HG02852 (cell line): ENCODE measurements around the gene JPH3.
"Not testable (repeated sequence)": the region's sequence is repeated elsewhere in the genome, so short reads cannot be mapped to it uniquely, and the experiment has no call there.

Experiments
- ATAC-seq: cut with Tn5 transposase; IDR thresholded peaks from one replicate; pipeline ENCODE4 v1.9.1; 2021; ENCODE audit warnings: mild to moderate bottlenecking, moderate library complexity; ENCODE audit not compliant: unreplicated experiment

JPH3 gene

DNA sequence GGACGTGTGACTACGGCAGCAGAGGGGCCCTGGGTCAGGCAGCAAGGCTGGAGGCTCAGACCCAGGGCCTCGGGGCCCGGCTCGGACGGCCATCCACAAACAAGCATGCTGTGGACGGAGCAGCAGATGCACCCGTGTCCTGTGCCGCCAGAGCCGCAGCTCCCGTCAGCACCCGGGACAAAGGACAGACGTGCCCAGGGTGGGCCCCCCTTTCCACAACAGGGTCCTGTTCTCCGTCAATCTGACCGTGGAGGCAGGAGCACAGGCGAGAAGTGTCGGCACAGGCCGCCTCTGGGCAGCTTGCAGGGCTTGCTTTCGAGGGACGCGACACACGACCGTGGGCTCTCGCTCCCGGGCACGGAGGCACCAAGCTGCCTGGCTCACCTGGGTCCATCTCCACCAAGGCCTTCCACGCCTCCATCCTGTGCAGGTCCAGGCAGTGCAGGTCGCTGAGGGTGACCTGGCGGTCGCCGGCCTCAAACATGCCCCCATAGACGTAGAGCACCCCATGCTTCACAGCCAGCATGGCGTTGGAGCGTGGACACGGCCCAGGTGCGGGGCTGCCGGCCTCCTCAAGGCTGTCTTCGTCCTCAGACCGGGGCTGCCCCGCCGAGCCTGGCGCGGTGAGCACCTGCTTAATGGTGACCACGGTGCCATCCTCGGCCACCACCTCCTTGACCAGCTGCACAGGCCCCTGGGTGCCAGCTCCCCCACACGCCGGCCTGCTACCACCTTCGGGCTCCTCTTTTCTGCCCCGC, 106.8 kb downstream of the JPH3 start:
- no peak for ATAC-seq

DNA sequence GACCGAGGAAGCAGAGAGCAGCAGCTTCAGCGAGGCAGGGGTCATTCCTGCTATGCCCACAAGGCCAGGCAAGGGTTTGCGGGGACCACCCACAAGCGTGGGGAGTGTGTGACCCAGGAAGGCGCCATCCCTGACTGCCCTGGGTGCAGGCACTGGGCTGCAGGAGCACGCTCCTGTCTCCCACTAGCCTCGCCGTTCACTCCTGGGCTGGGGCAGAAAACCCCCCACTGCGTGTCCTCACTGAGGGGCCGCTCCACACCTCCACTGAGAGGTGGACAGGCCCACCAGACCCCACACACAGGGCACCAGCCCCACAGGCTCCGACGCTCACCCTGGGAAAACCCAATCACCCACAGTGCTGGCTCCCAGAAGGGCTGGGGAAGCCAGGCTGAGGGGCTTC, 107.4 kb downstream of the JPH3 start:
- ATAC-seq, result no peak

- ATAC-seq, result no peak
Observed at GRCh38 chr16:87710887-87711286, 108.6 kb downstream of the JPH3 start.

GRCh38 chr16:87712184-87712762, 110.0 kb downstream of the JPH3 start:
- no peak for ATAC-seq

DNA sequence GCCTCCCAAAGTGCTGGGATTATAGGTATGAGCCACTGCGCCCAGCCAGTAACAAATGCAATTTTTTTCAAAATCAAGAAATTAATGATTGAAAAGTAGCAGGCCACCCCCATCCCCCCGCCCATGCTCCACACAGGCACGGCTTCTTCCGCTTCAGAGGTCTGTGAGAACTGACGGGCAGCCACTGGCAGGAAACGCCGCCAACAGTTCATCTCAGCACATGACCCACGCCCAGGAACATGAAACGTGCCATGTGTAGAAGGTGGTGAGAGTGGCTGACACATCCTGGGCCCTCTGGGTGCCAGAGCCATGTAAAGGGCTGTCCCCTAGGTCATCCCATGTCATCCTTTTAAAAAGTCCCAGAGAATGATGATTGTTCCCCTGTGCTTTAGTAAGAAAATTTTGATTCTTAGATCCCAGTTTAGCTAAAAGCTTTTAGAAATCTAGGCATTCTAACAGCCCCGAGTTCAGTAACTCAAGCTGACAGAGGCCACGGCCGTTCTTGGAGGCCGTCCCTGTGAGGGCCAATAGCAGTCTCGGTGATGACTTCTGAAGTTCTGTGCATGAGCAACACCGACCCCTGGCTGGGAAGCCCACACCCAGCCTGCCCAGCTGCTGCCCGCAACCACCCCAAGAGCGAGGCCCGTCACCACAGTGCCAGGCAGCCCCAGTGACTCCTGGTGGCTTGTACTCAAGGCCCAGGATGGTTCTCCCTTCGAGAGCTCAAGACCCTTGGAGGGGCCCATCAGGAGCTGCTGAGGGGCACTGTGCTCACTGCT, 111.3 kb downstream of the JPH3 start:
- ATAC-seq, result no peak

DNA sequence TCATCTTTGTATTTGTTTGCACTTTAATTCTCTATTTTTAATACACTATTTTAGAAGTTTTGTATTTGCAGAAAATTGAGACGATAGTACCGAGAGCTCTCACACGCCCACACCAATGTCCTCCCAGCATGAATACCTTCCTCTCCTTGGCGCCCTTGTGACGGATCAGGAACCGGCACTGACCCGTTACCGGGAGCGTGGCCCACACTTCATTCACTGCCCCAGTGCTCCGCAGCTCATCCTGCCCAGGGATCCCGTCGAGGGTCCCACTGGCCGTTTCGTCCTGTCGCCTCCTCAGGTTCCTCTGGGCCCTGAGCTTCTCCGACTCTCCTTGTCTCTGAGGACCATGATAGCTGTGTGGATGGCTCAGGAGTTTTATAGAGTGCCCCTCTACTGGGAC, 112.9 kb downstream of the JPH3 start:
- ATAC-seq, result no peak

DNA sequence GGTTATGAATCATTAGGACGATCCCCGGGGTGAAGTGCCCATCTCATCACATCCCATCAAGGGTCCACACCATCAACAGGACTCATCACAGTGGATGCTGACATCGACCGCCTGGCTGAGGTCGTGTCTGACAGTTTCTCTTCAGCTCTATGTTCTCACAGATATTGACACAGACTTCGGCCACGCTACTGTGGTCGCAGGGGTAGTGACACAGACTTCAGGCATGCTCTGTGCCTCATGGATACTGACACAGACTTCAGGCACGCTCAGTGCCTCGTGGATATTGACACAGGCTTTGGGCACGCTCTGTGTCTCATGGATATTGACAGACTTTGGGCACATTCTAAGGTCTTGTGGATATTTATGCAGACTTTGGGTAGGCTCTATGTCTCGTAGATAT, 113.3 kb downstream of the JPH3 start:
- ATAC-seq, result no peak

- ATAC-seq, result not testable (repeated sequence)
Observed at GRCh38 chr16:87718831-87719230, 116.5 kb downstream of the JPH3 start.

- no peak for ATAC-seq
Observed at GRCh38 chr16:87720446-87720845, 118.1 kb downstream of the JPH3 start.

GRCh38 chr16:87721622-87722585, 119.6 kb downstream of the JPH3 start:
- ATAC-seq, result no peak

DNA sequence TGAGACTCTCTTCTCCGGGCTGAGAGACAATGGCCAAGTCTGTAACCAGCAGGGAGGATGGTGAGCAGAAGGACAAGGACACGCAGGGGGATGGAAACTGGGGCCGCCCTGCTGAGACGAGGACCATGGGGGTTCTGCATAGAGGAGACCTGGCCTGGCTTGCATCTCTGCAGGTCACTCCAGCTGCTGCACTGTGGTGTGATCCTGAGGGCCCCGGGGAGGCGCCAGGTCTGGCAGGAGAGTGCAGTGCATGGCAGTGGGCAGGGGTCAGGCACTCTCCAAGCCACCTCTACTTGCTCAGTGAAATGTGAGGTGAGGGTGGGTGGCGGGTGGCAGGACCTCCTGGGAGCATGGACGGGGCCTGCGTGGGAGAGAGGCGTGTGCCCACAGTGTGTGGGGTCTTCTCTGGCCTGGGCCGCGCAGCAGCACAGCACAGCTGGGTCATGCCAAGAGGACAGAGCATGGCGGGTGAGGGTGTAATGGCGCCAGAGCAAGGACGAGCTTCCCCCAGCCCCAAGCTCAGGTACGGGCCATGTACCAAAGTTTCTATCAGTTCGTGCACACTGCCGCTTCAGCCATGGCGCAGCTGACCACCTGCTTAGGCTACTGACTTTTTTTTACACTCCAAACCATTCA, 120.4 kb downstream of the JPH3 start:
- no peak for ATAC-seq

- ATAC-seq, result peak; percentile 60
Observed at GRCh38 chr16:87723226-87723623, 120.9 kb downstream of the JPH3 start.

DNA sequence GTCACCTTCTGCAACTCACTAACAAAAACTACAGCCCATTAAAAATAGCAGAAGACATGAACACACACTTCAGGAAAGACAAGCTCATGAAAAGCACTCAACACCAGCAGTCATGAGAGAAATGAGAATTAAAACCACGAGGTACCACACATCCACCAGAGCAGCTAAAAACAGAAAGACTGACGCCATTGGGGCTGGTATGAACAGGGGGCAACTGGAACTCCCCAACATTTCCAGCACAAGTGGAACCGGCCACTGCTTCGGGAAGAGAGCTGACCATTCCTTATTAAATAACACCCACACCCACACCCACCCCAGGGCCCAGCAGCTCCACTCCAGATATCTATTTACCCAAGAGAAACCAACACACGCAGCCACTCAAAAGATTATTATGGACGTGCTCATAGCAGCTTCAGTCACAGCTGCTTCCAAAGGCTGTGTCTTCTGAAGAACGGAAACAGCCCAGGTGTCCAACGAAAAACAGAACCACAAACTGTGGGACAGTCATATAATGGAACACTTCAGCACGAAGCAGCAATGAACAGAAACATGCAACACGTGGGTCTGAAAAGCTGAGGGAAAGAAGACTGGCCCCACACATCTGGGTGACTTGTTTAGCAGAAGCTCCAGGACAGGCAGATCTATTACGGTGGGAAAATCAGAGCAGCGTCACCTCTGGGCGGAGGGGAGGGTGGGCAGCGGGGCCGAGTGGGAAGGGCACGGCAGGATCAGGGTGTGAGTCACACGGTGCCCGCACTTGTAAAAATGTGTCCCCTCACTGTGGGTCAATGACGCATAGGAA, 122.4 kb downstream of the JPH3 start:
- no peak for ATAC-seq

DNA sequence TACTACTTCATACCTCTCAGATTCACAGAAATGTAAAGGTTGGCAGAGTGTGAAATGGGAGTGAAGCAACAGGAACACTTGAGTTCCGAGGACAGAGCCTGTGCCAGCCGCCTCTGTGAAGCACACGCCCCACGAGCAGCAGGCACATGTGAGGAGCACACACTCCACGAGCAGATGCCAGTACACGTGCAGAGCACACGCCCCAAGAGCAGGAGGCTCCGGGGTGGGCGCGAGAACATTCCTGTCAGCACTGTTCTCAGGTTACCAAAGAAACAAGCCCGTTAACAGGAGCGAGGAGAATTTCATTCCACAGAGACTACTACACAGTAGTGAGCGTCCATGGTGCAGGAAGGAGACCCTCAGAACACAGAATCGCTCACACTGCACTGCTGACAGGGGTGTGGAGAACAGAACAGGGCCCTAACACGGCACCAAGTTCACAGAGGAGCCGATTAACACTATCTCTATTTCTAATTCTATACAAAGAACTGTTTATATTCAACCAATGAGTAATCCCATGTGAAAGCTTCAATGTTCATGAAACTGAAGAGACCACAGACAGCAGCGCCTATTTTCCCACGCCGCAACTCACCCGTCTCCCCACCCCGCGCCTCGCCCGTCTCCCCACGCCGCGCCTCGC, 123.4 kb downstream of the JPH3 start:
- ATAC-seq, result no peak

DNA sequence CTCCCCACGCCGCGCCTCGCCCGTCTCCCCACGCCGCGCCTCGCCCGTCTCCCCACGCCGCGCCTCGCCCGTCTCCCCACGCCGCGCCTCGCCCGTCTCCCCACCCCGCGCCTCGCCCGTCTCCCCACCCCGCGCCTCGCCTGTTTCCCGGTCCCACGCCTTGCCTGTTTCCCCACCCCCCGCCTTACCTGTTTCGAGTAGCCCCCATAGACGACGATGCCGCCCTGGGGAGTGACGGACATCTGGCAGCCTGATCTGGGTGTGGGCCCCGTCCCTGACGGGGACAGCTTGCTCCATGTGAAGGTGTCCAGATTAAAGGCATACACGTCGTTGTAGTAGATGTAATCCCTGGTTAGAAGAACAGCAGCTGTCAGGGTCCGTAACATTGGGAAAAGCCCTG, 124.3 kb downstream of the JPH3 start:
- not testable (repeated sequence) for ATAC-seq

GRCh38 chr16:87727346-87727745, 125.0 kb downstream of the JPH3 start:
- no peak for ATAC-seq

DNA sequence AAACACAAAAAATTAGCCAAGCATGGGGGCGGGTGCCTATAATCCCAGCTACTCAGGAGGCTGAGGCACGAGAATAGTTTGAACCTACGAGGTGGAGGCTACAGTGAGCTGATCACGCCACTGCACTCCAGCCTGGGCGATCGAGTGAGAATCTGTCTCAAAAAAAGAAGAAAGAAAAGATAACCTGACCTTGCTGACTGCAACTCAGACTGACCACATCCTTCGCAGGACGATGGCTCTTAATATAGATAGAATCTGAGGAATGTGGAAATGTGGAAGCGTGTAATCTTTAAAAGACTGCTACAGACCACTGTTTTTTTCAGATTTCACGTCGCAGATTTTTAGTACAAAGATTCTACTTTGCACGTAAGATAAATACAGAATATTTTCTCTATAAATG, 125.7 kb downstream of the JPH3 start:
- no peak for ATAC-seq

GRCh38 chr16:87729266-87729954, 127.1 kb downstream of the JPH3 start:
- no peak for ATAC-seq

DNA sequence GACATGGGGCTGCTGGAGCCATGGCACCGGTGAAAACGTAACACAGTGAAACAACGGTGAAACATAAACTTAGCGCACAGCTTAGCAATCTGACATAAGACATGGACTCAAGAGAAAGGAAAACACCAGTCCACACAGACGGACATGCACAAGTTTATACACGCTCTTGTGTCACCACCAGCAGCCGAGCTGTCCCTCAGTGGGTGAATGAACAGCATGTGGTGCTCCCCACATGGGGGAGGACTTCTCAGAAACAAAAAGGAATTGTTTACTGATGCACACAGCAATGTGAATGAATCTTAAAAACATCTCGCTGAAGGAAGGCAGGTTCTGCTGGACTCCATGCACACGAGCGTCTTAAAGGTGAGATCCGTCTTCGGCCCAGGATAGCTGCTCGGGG, 129.3 kb downstream of the JPH3 start:
- ATAC-seq, result no peak
